GM18909 (cell line): Measurements from ENCODE around the gene PARVB.
"Not testable (repeated sequence)": the region's sequence is repeated elsewhere in the genome, so short reads cannot be mapped to it uniquely, and the experiment has no call there.

Source experiments
- ATAC-seq: cut with Tn5 transposase; IDR thresholded peaks from one replicate; pipeline ENCODE4 v1.9.1; 2021; ENCODE audit warnings: mild to moderate bottlenecking; ENCODE audit not compliant: unreplicated experiment, poor library complexity

Gene PARVB

DNA sequence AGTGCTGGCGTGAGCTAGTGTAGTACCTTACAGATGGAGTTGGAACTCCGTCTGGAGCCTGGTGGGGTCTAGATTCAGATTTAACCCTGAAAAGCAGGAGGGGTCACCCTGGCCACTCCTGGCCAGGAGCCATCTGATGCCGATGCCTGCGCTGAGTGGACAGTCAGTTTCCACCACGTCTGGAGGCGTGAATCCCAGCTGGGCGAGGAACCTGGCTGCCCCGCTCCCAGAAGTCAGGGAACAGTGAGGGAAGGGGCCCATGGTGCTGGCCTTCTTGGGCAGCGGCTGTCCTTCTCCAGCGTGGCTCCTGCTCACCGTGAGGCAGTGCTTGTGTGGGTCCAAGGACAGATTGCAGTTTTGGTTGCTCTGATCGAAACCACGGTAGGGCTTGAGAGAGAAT is 76.3 kb downstream of the PARVB start:
- ATAC-seq, result no peak

DNA sequence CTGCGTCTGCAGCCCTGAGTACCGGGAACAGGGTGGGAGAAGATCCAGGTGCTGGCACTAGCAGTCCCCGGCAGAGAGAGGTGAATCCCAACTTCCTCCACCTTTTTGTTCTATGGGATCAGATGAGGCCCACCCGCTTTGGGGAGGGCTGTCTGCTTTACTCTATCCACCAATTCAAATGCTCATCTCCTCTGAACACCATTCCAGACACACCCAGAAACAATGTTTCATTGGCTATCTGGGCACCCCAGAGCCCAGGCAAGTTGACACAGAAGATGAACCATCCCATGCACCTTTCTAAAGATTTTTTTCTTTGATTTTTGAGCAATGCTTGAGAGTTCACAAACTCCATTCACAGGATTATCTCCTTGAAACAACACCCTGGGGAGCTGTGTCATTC is 78.0 kb downstream of the PARVB start:
- ATAC-seq, result no peak

DNA sequence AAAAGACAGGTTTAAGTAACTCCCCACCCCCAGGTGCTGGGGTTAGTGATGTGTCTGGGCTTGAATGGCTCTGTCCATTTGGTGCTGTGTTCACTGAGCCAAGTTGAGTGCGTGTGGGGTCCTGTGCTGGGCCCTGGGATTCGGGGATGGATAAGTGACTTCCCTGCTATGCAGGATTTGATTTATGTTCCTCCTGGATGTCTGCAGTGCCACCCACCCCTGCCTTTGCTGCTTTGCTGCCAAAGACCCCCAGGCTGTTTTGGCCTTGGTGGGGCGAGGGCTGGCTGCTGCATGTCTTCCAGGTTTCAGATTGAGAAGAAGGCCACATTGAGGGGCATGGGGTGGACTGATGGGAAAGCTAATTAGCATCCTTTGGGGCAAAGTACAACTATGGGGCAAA is 78.8 kb downstream of the PARVB start:
- ATAC-seq, result no peak

DNA sequence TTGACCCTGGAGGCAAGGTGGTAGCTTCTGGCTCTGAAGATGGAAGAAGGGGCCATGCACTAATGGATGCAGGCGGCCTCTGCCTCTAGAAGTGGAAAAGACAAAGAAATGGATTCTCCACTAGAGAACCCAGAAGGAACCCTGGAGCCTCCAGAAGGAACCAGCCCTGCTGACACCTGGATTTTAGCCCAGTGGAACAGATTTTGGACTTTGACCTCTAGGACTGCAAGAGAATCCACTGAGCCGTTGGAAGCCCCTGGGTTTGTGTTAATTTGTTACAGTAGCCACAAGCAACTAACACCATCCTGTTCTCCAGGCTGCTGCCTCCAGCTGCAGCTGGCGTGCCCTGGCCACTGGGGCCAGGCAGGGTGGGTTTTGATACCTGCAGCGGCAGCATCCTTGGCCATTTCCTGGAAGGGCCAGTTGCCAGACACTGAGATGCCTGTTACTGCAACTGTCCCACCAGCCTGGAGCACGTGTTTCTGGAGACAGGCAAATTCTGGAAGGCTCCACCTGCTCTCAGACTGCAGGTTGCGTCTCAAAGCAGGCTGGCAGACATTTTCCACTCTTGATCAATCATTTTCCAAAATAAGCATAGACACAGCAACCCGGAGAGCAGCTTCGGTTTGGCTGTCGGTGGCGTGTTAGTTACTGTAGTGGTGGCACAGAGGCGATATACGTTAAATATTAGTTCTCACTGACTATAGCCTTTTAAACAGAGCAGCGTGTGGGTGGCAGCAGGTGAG is 79.8 kb downstream of the PARVB start:
- no peak for ATAC-seq

DNA sequence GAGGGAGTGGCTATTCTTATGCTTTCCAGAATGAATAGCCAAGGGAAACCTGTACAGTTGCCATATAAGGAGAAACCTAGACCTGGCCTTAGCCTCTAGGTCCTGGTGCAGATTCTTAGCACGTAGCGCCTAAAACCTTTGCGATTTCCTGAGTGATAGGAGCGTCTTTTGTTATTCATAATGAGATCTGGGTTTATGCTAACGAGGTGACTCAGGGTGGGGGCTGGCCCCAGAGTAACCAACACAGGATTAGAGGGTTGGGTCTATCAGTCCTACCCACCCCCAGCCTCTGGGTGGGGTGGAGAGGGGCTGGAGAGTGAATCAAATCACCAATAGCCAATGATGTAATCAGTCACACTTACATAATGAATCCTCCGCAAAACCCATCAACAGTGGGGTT is 83.2 kb downstream of the PARVB start:
- no peak for ATAC-seq

DNA sequence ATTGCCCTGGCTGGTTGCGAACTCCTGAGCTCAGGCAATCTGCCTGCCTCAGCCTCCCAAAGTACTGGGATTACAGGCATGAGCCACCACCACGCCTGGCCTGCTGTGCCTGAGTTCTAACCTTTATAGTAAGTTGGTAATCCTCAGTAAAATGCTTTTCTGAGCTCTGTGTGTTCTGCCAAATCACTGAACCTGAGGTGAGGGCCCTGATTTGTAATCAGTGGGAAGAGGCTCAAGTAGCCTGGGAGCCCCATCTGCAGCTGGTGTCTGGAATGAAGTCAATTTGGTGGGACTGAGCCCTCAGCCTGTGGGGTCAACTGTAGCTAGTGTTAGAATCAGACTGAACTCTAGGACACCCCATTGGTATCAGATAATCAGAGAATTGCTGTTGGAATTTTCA is 84.0 kb downstream of the PARVB start:
- no peak for ATAC-seq

DNA sequence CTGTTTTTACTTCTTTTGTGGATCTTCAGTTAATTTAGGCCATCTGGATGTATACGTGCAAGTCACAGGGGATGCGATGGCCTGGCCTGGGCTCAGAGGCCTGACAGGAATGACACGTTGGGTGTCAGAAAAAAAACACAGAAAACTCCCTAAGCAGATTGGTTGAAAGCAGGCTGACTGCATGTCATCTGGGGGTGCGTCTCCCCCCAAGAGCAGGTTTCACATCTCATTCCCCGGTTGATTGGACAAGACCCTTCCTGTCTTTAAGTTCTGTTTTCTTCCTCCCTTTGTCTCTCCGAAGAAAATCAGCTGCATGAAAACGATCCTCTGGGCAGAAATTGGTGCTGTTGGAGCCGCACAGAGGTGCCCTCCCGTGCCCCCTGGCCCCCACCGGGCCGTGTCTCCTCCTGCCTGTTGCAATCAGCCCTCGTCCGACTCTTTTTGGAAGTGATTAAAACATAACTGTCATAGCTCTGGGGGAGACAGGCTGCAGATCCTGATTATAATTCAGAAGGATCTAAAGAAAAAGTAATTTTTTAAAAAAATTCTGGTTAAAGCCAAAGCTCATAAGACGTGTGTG is 84.8 kb downstream of the PARVB start:
- no peak for ATAC-seq

DNA sequence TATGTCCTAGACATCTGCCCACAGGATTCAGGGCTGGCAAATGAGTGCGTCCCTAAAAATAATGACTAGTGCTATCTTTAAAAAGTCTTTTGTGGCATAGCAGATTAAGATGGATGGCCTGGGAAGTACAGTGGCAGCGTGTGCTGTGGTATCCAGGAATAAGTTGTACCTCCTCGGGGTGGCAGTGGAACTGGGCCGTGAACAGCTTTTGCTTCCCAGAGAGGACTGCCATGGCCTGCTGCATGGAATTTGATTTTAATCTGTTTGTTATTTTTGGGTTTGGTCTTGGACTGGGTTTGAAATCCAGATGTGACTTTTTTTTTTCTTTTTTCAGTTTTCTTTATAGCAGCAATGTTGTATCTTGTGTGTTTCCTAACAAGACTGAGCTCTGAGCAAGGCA is 85.3 kb downstream of the PARVB start:
- ATAC-seq, result no peak

DNA sequence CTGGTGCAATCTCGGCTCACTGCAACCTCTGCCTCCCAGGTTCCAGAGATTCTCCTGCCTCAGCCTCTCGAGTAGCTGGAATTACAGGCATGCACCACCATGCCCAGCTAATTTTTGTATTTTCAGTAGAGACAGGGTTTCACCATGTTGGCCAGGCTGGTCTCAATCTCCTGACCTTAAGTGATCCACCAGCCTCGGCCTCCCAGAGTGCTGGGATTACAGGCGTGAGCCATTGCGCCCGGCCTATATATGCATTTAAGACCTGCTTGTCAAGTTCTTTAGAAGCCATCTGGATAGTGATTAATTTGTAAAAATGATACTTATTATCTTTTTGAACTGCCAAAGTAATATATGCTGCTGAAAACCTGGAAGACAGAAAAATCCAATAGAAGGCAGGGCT is 86.6 kb downstream of the PARVB start:
- ATAC-seq, result not testable (repeated sequence)

DNA sequence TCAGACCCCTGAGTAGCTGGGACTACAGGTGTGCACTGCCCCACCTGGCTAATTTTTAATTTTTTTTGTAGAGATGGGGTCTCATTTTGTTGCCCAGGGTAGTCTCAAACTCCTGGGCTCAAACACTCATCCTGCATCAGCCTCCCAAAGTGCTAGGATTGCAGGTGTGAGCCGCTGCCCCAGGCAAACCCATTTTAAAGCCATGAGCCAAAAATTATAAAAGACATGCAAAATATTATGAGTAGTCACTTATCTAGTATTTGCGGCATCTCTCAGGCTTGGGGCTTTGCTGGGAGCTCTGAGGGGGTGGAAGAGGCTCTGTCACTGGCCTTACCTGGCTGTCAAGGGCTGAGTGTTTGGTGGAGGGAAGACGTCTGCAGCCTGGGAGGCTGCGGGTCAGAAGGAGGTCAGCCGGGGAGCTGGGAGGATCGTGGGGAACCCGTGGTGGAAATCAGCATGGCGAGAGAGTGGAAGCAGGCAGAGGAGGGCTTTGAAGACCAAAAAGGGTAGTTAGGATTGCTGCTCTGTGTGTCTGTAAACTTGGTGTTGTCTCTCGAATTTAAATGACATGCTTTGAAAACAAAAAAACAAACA is 87.6 kb downstream of the PARVB start:
- ATAC-seq, result no peak

DNA sequence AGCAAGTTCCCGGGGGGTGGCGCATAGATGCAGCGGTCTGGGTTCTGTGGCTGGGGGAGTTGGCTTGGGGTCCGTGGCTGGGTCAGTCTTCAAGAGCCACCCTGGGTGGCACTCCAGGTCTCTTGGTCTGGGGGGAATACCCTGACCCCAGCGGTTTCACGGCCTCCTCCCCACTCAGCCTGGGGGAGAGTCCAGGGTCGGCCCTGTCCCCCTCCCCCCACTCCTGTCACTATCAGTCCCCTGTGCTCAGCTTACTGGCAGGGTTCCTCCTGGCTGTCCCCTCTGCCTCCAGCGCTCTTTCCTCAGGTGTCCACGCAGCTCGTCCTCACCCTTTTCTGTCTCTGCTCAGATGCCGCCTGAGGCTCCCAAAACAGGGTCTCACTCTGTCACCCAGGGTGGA is 88.1 kb downstream of the PARVB start:
- ATAC-seq, result no peak

DNA sequence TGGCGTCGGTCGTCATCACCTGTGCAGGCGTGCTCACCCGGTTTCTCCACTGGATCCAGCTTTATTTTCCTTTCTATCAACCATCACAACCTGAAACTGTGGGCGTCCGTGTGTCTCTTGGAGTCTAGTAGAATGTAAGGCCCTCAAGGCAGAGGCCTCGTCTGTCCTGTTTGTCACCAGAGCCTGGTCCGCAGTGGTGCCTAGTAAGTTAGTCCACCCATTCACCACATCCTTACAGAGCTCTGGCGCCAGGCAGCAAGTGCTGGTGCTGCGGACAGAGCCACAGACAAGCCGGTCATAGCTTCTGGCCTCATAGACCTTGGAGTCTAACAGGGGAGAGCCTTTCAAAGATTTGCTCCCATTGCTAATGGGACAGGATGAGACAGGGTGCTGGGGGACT is 92.2 kb downstream of the PARVB start:
- ATAC-seq, result no peak

DNA sequence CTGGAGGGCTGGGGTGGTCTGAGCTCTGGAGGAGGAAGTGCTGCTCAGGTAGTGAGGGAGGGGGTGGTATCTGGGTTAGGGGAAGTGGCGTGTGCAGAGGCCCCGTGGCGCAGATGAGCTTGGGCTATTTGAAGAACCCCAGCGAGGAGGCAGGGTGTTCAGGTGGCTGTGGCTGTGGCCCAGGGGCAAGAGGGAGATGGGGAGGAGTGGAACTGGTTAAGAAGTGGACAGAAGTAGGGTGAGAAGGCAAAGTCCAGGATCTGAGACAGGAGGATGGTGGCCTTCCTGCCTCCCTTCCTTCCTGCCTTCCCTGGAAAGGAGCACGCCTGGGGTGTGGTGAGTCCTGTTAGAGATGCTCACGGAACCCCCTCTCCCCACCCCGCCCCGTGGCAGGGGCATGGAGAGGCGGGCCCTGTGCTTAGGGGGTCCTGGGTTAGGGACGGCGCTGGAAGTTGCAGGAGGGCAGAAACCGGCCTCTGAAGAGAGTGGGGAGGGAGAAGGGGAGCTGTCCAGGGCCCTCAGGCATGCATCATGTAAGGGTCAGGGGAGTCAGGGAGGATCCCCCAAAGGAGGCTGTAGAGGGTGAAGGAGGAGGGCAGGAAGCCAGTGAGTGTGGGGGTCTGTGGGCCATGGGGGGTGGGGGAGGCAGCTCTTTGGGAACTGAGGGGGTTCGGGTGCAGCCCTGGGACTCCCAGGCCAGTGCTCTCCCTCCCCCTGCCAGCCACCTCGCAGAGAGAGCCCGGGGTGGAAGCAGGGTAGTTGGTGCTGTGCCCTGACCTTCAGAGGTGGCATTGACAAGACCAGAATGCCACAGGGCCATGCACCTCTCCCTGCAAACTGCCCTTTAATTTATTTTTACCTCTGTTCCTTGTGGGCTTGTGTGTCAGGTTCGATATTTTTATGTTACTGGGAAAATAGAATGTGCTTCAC is 92.9 kb downstream of the PARVB start:
- no peak for ATAC-seq

DNA sequence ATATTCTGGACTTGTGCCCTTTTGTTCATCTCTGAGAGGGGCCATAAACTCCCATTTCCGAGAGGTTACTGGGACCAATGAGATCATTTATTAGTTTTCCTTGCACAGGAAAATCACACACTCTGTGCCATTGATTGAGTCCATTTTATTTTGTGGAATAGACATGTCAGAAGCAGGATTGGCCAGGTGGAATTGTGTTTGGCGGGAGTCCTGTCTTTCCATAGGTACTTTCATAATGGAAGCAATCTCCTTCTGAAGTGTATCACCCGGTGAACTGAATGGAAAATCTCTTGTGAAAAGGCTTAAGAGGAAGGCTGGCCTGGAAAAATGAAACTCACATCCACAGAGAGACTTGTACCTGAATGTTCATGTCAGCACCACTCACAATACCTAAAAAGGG is 93.6 kb downstream of the PARVB start:
- no peak for ATAC-seq

DNA sequence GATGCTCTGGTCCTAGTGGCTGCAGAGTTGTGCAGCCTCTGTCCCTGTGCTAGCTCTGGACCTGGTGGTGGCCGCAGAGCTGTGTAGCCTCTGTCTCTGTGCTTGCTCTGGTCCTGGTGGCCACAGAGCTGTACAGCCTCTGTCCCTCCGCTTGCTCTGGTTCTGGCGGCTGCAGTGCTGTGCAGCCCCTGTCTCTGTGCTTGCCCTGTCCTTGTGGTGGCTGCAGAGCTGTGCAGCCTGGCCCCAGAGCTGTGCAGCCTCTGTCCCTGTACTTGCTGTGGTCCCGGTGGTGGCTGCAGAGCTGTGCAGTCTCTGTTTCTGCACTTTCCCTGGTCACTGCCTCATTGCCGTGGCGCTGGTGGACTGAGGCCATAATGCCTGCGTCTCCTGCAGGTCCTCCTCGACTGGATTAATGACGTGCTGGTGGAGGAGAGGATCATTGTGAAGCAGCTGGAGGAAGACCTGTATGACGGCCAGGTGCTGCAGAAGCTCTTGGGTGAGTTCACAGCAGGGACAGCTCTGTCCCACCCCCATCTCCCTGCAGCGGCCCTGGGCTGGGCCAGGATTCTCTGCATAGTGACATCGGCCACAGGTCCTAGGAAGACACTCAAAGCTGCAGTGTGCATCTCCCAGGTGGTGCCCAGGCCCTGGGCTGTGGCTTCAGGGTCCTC is 94.7 kb downstream of the PARVB start:
- ATAC-seq, result no peak

DNA sequence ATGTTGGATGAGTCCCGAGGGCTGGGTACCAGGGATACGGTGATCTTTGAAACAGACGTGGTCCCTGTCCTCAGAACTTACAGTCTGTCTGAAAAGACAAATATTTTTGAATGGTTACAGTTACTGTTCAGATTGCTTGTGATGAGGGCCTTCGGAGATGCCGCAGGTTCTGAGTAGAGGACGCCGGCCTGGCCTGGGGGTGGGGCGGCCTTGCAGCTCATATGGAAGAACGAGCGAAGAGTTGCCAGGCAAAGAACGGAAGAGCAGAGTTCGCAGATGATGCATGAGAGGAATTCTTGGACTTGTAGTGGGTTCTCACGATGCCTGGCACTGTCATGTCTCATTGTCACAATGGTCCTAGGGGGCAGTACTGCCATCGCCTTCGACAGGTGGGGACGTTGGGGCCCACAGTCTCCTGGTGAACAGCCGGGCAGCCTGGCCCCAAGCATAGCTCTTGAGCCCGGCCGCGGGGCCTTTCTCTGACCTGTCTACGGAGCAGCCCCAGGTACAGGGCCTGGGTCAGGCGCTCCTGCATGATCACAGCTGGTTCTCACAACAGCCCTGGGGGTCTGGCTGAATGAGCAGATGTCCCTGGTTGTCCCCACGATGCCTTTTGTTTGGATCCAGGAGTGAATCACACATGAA is 95.7 kb downstream of the PARVB start:
- ATAC-seq, result no peak

DNA sequence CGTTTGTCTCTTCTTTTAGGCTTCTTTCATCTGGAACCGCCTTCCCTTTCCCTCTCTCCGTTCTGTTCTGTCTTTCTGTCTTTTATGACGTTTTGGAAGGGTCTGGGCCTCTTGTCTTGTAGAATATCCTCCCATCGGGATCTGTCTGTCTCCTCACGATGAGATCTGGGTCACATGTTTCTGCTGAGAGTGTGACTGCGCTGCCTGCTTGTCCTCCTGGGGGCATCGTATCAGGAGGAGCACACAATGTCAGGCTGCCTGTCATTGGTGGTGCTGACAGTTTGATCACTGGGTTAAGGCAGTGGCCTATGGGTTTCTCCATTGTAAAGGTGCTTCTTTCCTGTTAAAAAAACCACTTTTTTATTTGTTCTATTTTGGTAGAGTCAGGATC is 96.2 kb downstream of the PARVB start:
- no peak for ATAC-seq

DNA sequence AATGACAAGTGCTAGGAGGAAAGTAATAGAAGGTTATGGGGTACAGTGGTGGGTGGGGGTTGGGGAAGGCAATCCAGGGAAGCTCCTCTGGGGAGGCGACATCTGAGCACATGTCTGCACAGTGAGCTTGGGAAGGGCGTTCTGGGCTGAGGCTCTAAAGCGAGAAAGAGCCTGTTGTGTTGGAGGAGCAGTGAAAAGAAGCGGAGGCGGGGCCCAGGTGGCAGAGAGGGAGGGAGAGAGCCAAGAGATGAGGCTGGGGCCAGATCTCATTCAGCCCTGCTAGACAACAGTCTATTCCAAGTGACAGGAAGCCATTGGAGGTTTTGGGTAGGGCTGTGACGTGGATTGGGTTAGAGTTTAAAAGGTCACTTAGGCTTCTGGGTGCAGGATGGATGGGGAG is 101.3 kb downstream of the PARVB start:
- ATAC-seq, result no peak

DNA sequence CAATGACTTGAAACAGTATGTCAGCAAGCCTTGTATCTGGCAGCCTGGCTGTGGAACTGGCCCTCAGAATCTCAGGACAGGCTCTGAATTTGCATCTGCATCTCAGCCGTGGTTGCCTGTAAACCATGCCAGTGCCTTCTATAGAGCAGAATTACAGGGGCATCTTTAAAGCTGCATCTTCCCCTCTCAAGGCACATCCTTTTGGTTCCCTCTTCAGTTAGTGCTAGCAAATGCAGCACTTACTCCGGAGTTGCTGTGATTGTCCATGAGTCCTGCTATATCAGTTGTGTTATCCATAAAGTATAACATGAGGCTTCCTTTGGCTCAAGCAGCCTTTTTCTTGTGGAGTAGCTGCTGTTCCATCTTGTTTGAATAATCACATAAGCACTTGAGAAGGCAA is 102.7 kb downstream of the PARVB start:
- no peak for ATAC-seq

DNA sequence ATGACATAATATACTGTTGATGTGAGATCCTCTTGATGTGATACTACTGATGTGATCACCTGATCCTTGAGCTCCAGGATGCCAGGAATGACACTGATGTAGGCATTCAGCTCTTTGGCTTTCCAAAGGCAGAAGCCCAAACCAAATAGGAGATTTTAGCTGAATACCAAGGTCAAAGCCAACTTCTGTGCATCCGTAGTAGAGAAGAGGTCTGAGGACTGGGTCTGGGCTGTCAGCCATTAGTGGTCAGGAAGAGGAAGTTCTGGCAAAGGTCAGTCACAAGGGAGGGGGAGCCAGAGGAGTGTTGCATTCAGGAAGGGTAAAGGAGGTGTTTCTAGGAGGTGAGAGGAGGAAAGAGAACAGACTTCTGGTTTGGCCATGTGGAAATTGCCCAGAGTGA is 103.3 kb downstream of the PARVB start:
- ATAC-seq, result no peak
